H9 (cell line): ENCODE data around the gene GALNT17. TPM values are rescaled to one million over a fixed set of nuclear protein-coding genes. Genes with fewer than 3 reads are reported as not detected.

ENCODE experiments used
- DNase-seq: peaks from one replicate; pipeline ENCODE4 v3.0.0-alpha.2; 2017
- H2AFZ ChIP-seq: one replicate; pipeline ENCODE4 v1.6.1; 2013; ENCODE audit warnings: mild to moderate bottlenecking, low read length, control low read depth, moderate library complexity
- H2AK5ac ChIP-seq: 2 replicates; pipeline ENCODE4 v1.6.1; 2013; ENCODE audit warnings: low read length, control low read depth, mixed read lengths; ENCODE audit not compliant: insufficient read length
- H2BK120ac ChIP-seq: one replicate; pipeline ENCODE4 v1.6.1; 2013; ENCODE audit warnings: low read depth, mild to moderate bottlenecking, low read length, control low read depth, inconsistent platforms; ENCODE audit not compliant: poor library complexity, severe bottlenecking
- H2BK12ac ChIP-seq: 2 replicates; pipeline ENCODE4 v1.6.1; 2013; ENCODE audit warnings: low read length, control low read depth, mixed read lengths, low read depth; ENCODE audit not compliant: insufficient read length
- H2BK15ac ChIP-seq: 2 replicates; pipeline ENCODE4 v1.6.1; 2013; ENCODE audit warnings: low read depth, low read length, control low read depth
- H2BK20ac ChIP-seq: one replicate; pipeline ENCODE4 v1.6.1; 2013; ENCODE audit warnings: low read depth, mild to moderate bottlenecking, low read length, control low read depth, inconsistent platforms; ENCODE audit not compliant: poor library complexity, severe bottlenecking
- H2BK5ac ChIP-seq: 2 replicates; pipeline ENCODE4 v1.6.1; 2013; ENCODE audit warnings: low read length, control low read depth, mixed read lengths; ENCODE audit not compliant: insufficient read length
- H3K14ac ChIP-seq: 2 replicates; pipeline ENCODE4 v1.6.1; 2013; ENCODE audit warnings: low read length, control low read depth; ENCODE audit not compliant: insufficient read depth
- H3K18ac ChIP-seq: 2 replicates; pipeline ENCODE4 v1.6.1; 2013; ENCODE audit warnings: low read depth, mild to moderate bottlenecking, mixed read lengths, low read length, control low read depth; ENCODE audit not compliant: insufficient read length
- H3K23ac ChIP-seq: 2 replicates; pipeline ENCODE4 v1.6.1; 2013; ENCODE audit warnings: low read length, control low read depth, mixed read lengths, low read depth; ENCODE audit not compliant: insufficient read length
- H3K23me2 ChIP-seq: 2 replicates; pipeline ENCODE4 v1.6.1; 2013; ENCODE audit warnings: low read depth, mild to moderate bottlenecking, mixed read lengths, low read length, control low read depth; ENCODE audit not compliant: insufficient read length, poor library complexity, severe bottlenecking
- H3K27ac ChIP-seq: 2 replicates; pipeline ENCODE4 v1.5.1; 2013; ENCODE audit warnings: low read length, control low read depth, mixed read lengths, low read depth; ENCODE audit not compliant: insufficient read length
- H3K27me3 ChIP-seq: 2 replicates; pipeline ENCODE4 v1.6.1; 2013; ENCODE audit warnings: low read length, control low read depth, inconsistent platforms; ENCODE audit not compliant: insufficient read depth
- H3K4ac ChIP-seq: 2 replicates; pipeline ENCODE4 v1.6.1; 2013; ENCODE audit warnings: low read depth, mild to moderate bottlenecking, control low read depth, inconsistent platforms, low read length, moderate library complexity
- H3K4me1 ChIP-seq: 2 replicates; pipeline ENCODE4 v1.6.1; 2013; ENCODE audit warnings: low read length, control low read depth, inconsistent platforms; ENCODE audit not compliant: insufficient read depth
- H3K4me2 ChIP-seq: 2 replicates; pipeline ENCODE4 v1.6.1; 2013; ENCODE audit warnings: low read length, control low read depth, mixed read lengths; ENCODE audit not compliant: insufficient read length, insufficient read depth
- H3K56ac ChIP-seq: 2 replicates; pipeline ENCODE4 v1.6.1; 2013; ENCODE audit warnings: low read depth, mild to moderate bottlenecking, mixed read lengths, low read length, control low read depth; ENCODE audit not compliant: insufficient read length
- H3K79me1 ChIP-seq: 2 replicates; pipeline ENCODE4 v1.6.1; 2013; ENCODE audit warnings: low read depth, mild to moderate bottlenecking, moderate library complexity, low read length, control low read depth, inconsistent platforms; ENCODE audit not compliant: insufficient read depth, poor library complexity, severe bottlenecking
- H3K79me2 ChIP-seq: 2 replicates; pipeline ENCODE4 v1.6.1; 2013; ENCODE audit warnings: low read length, control low read depth, inconsistent platforms; ENCODE audit not compliant: insufficient read depth
- H3K9ac ChIP-seq: 2 replicates; pipeline ENCODE4 v1.6.1; 2013; ENCODE audit warnings: low read length, control low read depth, mixed read lengths; ENCODE audit not compliant: insufficient read length; ENCODE audit errors: extremely low read depth
- H3K9me3 ChIP-seq: one replicate; pipeline ENCODE4 v1.6.1; 2013; ENCODE audit warnings: low read depth, low read length, inconsistent platforms; ENCODE audit not compliant: control insufficient read depth
- H3T11ph ChIP-seq: one replicate; pipeline ENCODE4 v1.6.1; 2013; ENCODE audit warnings: mild to moderate bottlenecking, low read length, control low read depth, inconsistent platforms
- H4K20me1 ChIP-seq: one replicate; pipeline ENCODE4 v1.6.1; 2013; ENCODE audit not compliant: control insufficient read depth, insufficient read length, insufficient read depth
- H4K5ac ChIP-seq: 2 replicates; pipeline ENCODE4 v1.6.1; 2013; ENCODE audit warnings: low read depth, mild to moderate bottlenecking, mixed read lengths, low read length, control low read depth; ENCODE audit not compliant: insufficient read length
- H4K8ac ChIP-seq: replicated peaks from 2 replicates; pipeline ENCODE4 v1.6.1; 2013; ENCODE audit warnings: low read length, control low read depth, mixed read lengths, low read depth; ENCODE audit not compliant: insufficient read length
- H4K91ac ChIP-seq: 2 replicates; pipeline ENCODE4 v1.6.1; 2013; ENCODE audit warnings: low read depth, mild to moderate bottlenecking, moderate library complexity, mixed read lengths, low read length, control low read depth; ENCODE audit not compliant: insufficient read length
- H3K27ac Mint-ChIP-seq, 3 experiments: 2 replicates in 2 of 3; 3 replicates in 1 of 3; pipeline ENCODE4 v1.8.0; 2020 to 2021; ENCODE audit warnings: mixed read lengths in 3 of 3, mild to moderate bottlenecking in 1 of 3, moderate library complexity in 1 of 3
- H3K27me3 Mint-ChIP-seq: 2 replicates; pipeline ENCODE4 v1.8.0; 2021; ENCODE audit warnings: low read depth, mild to moderate bottlenecking, moderate library complexity, mixed read lengths
- H3K36me3 Mint-ChIP-seq, 3 experiments: 2 replicates in 2 of 3; 3 replicates in 1 of 3; pipeline ENCODE4 v1.8.0; 2020 to 2021; ENCODE audit warnings: low read depth in 3 of 3, mixed read lengths in 3 of 3; ENCODE audit not compliant: insufficient read depth in 1 of 3
- H3K4me1 Mint-ChIP-seq, 2 experiments: 2 replicates each; pipeline ENCODE4 v1.8.0; 2020; ENCODE audit warnings: mixed read lengths in 2 of 2
- H3K4me3 Mint-ChIP-seq, 2 experiments: 2 replicates in 1 of 2; 3 replicates in 1 of 2; pipeline ENCODE4 v1.8.0; 2020 to 2021; ENCODE audit warnings: mild to moderate bottlenecking in 2 of 2, mixed read lengths in 2 of 2, moderate library complexity in 1 of 2
- H3K9me3 Mint-ChIP-seq, 2 experiments: 2 replicates in 1 of 2; 3 replicates in 1 of 2; pipeline ENCODE4 v1.8.0; 2020; ENCODE audit warnings: mild to moderate bottlenecking in 2 of 2, mixed read lengths in 2 of 2, moderate library complexity in 1 of 2
- WGBS: extraction: QIAGEN DNeasy Blood & Tissue Kit; methylation state at CpG from one replicate; pipeline ENCODE4 v1.1.7; 2013; ENCODE audit warnings: missing lambda C conversion rate, low lambda C conversion rate, mixed read lengths; ENCODE audit not compliant: insufficient read length; ENCODE audit errors: extremely low coverage; 5-methylcytosine and 5-hydroxymethylcytosine counted together
- total RNA-seq: library from RNA; stranded (reverse); gene quantifications from 2 replicates; pipeline ENCODE4 v1.2.1, GENCODE V29; 2021
- TF ChIP-seq, protein P1 (sequence below): fragments of 200-600 bp; sonication (generic); conservative IDR thresholded peaks from 3 replicates; pipeline ENCODE4 v1.8.0; 2021; ENCODE audit warnings: antibody characterized with exemption, mild to moderate bottlenecking

The GALNT17 gene
- total RNA-seq, 1 experiment from 2014 or later, result 43.2 TPM

DNA sequence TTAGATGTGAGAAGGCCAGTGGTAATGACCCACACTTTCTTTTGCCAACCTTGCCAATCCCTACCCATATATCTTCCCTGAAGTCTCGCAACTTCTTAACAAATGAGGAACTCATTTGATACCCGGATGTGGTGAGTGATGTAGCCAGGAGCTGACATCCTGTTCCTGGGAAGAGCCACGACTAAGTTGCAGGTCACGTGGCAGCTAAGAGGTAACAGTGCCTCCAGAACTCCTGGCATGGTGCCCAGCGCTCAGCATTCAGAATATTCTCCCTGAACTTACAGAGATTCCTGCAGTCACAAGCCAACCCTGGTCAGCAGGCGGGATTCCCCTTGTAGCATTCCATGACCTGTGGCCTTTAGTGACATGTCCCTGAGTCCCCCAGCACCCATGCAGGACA is 282.5 kb downstream of the GALNT17 start:
- Histone ChIP-seq H3K27ac (no peak overlapping the region), H2BK20ac (no peak overlapping the region), H2BK120ac (no peak overlapping the region), H3K79me2 (no peaks in the 10 kb centered on the region), H4K91ac (no peak overlapping the region), H3K23me2 (no peaks in the 10 kb centered on the region), H4K20me1 (no peaks in the 10 kb centered on the region), H3K9ac (no peak overlapping the region), H2BK5ac (no peak overlapping the region), H4K5ac (no peak overlapping the region), H2AK5ac (no peak overlapping the region), H3K79me1 (no peaks in the 10 kb centered on the region), H3K4me1 (no peaks in the 10 kb centered on the region), H3K18ac (no peak overlapping the region), H3K56ac (no peak overlapping the region), H3T11ph (no peak overlapping the region), H3K4me2 (no peak overlapping the region), H3K9me3 (no peaks in the 10 kb centered on the region), H2AFZ (no peak overlapping the region), H3K23ac (no peak overlapping the region), H3K4ac (no peak overlapping the region), H3K27me3 (no peaks in the 10 kb centered on the region), H2BK15ac (no peak overlapping the region), H2BK12ac (no peak overlapping the region), H3K14ac (no peak overlapping the region), H4K8ac (no peak overlapping the region)
- Mint-ChIP-seq H3K9me3 (no peaks in the 10 kb centered on the region), H3K36me3 (peaks cover 35 to 64% (median 58%) of the 10 kb centered on the region in 3 experiments), H3K4me3 (no peak overlapping the region), H3K27me3 (no peaks in the 10 kb centered on the region), H3K4me1 (peaks cover 0 to 4% of the 10 kb centered on the region in 2 experiments; a peak in 1 of 4 replicates), H3K27ac (peak overlapping the region in 1 of 3 experiments; percentile 78; a peak in 2 of 7 replicates)
- TF ChIP-seq, protein P1, sequence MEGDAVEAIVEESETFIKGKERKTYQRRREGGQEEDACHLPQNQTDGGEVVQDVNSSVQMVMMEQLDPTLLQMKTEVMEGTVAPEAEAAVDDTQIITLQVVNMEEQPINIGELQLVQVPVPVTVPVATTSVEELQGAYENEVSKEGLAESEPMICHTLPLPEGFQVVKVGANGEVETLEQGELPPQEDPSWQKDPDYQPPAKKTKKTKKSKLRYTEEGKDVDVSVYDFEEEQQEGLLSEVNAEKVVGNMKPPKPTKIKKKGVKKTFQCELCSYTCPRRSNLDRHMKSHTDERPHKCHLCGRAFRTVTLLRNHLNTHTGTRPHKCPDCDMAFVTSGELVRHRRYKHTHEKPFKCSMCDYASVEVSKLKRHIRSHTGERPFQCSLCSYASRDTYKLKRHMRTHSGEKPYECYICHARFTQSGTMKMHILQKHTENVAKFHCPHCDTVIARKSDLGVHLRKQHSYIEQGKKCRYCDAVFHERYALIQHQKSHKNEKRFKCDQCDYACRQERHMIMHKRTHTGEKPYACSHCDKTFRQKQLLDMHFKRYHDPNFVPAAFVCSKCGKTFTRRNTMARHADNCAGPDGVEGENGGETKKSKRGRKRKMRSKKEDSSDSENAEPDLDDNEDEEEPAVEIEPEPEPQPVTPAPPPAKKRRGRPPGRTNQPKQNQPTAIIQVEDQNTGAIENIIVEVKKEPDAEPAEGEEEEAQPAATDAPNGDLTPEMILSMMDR, result no peak
- WGBS, result no CpG with 5 or more reads among the region's 6 CpGs
- DNase-seq, result no peak
